ENCODE data around the gene FMN1.

FMN1 gene

DNA sequence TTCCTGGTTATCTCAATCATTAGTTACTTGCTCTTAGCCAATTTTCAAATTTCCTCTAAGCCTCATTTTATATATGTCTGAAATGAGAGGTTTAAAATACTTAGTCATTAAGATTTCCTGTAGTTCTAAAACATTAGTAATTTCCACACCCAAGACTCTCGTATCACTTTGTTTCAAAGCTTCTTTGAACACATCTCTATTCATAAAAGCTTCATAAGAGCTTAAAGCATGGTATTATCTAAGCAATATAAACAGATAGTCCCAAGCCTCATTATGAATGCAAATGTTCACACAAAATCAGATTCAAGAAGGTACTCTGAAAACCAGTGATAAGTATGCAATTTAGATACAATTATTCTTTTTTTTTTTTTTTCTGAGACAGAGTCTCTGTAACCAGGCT is 217.0 kb downstream of the FMN1 start:
- in situ Hi-C loops (cut with HindIII; ENCODE audit: low pct_ligation_motif_present, low sequenced_read_pairs) = no loop called here
- TF ChIP-seq, protein P1, sequence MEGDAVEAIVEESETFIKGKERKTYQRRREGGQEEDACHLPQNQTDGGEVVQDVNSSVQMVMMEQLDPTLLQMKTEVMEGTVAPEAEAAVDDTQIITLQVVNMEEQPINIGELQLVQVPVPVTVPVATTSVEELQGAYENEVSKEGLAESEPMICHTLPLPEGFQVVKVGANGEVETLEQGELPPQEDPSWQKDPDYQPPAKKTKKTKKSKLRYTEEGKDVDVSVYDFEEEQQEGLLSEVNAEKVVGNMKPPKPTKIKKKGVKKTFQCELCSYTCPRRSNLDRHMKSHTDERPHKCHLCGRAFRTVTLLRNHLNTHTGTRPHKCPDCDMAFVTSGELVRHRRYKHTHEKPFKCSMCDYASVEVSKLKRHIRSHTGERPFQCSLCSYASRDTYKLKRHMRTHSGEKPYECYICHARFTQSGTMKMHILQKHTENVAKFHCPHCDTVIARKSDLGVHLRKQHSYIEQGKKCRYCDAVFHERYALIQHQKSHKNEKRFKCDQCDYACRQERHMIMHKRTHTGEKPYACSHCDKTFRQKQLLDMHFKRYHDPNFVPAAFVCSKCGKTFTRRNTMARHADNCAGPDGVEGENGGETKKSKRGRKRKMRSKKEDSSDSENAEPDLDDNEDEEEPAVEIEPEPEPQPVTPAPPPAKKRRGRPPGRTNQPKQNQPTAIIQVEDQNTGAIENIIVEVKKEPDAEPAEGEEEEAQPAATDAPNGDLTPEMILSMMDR (IDR thresholded peaks at IDR 0.05; ENCODE audit: low read depth, low read length, missing control alignments) = no peak

DNA sequence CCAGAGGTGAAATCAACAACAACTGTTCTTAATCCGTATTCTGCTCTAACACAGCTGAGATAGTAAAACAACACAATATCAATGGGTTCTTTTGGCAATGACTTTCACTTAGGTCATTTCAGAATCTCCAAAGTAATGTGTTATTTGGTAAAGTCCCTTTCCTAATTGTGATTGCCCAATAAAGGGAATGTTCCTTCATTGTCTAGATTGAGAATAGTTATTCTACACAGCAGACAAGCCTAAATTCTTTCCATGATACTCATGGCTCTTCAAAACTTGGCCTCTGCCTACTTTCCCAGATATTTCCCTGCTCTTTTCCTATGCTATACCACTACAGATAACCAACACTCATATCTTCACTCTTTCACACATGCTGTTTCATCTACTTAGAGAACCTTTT is 219.8 kb downstream of the FMN1 start:
- TF ChIP-seq, protein P1 (IDR thresholded peaks at IDR 0.05; ENCODE audit: low read depth, low read length, missing control alignments) = no peak
- no peaks in the 10 kb centered on the region for H3K36me3 ChIP-seq (replicated peaks)
- no peak for DNase-seq
- H3K4me3 ChIP-seq (ENCODE audit: low read depth, low read length) = no peak overlapping the region
- in situ Hi-C loops (cut with HindIII; ENCODE audit: low pct_ligation_motif_present, low sequenced_read_pairs) = no loop called here
- no peak overlapping the region for H3K27ac ChIP-seq
- no peaks in the 10 kb centered on the region for H3K27me3 ChIP-seq (replicated peaks)

More for the DNA sequence above, 217.0 kb downstream of the FMN1 start:
- Histone ChIP-seq H3K27ac (no peak overlapping the region), H3K4me3 (ENCODE audit: low read depth, low read length) (no peak overlapping the region), H3K27me3 (replicated peaks) (no peaks in the 10 kb centered on the region), H3K36me3 (replicated peaks) (no peaks in the 10 kb centered on the region)
- no peak for DNase-seq

DNA sequence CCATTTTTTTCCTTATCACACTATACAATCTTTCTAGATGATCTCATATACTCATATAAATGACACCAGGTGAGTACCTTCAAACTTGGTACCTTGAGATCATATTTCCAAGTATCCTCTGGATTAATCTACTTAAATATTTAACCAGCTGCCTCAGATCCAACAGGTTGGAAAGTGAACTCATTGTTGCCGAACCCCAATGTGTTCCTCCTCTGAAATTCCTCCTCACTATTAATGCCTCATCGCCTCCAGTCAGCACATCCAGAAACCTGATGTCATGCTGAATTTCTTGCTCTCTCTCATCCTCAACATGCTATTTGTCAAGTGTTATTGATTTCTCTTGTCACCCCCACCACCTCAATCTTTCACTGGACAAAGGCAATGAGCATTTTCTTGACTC is 221.8 kb downstream of the FMN1 start:
- TF ChIP-seq, protein P1 (IDR thresholded peaks at IDR 0.05; ENCODE audit: low read depth, low read length, missing control alignments) = no peak
- no peak overlapping the region for H3K4me3 ChIP-seq (ENCODE audit: low read depth, low read length)
- H3K27me3 ChIP-seq (replicated peaks) = no peaks in the 10 kb centered on the region
- no peak overlapping the region for H3K27ac ChIP-seq
- no peaks in the 10 kb centered on the region for H3K36me3 ChIP-seq (replicated peaks)
- in situ Hi-C loops (cut with HindIII; ENCODE audit: low pct_ligation_motif_present, low sequenced_read_pairs) = no loop called here
- no peak for DNase-seq

DNA sequence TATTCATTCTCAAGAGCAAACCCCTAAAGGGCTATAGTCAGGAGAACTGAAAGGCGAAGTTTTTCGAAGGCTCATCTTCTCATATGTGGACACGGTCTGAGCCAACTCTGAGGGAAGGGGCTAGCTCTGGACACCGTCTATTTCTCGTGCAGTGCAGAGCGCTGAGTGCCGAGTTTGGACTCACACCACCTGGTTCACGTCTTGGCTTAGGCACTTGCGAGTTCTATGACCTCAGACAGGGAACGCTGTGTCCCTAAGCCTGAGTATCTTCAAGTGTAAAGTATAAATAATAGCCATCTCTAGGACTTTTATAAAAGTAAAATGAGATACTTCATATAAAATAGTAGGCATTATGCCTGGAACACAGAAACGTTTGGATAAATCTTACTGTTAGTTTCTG is 223.7 kb downstream of the FMN1 start:
- TF ChIP-seq, protein P1 (IDR thresholded peaks at IDR 0.05; ENCODE audit: low read depth, low read length, missing control alignments) = no peak
- in situ Hi-C loops (cut with HindIII; ENCODE audit: low pct_ligation_motif_present, low sequenced_read_pairs) = no loop called here
- no peak for DNase-seq
- Histone ChIP-seq H3K36me3 (replicated peaks) (no peaks in the 10 kb centered on the region), H3K4me3 (ENCODE audit: low read depth, low read length) (no peak overlapping the region), H3K27me3 (replicated peaks) (no peaks in the 10 kb centered on the region), H3K27ac (no peak overlapping the region)

DNA sequence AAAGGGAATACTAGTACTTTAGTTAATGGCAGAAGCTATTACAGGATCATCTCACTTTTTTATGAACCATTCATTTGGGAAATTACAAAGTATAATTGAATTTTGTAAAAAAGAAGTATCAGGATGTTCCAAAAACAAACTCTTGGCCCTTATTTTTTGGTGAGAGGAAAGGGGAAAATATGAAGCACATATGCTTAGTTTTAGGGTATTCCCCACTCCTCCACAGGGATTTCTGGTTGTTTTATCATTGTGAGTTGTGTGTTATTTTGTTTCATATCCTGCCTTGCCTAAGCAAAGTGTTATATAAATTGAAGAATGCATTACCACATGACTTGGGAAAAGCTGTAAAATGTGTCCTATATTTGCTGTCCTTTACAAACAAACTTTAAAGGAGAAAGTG is 227.0 kb downstream of the FMN1 start:
- no peak overlapping the region for H3K27ac ChIP-seq
- no peak overlapping the region for H3K4me3 ChIP-seq (ENCODE audit: low read depth, low read length)
- DNase-seq = no peak
- in situ Hi-C loops (cut with HindIII; ENCODE audit: low pct_ligation_motif_present, low sequenced_read_pairs) = no loop called here
- no peaks in the 10 kb centered on the region for H3K27me3 ChIP-seq (replicated peaks)
- TF ChIP-seq, protein P1 (IDR thresholded peaks at IDR 0.05; ENCODE audit: low read depth, low read length, missing control alignments) = no peak
- H3K36me3 ChIP-seq (replicated peaks) = no peaks in the 10 kb centered on the region

DNA sequence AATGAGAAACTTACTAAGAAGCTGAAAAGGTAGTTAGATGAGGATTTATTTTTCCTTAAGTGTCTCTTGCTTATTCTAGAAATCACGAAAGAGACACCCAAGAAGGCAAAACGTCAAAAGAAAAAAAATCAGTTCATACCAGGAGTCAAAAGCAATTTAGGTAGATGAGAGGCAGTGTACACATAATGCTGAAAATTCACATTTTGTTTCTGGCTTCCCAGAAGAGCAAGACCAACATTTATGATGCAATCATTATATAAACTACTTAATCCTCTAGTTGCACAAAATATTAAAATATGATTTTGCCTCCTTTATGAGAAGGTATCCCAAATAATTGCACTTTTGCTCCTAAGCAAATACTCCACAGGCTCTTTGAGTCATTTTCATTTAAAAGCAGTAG is 228.0 kb downstream of the FMN1 start:
- in situ Hi-C loops (cut with HindIII; ENCODE audit: low pct_ligation_motif_present, low sequenced_read_pairs) = no loop called here
- DNase-seq = no peak
- Histone ChIP-seq H3K36me3 (replicated peaks) (no peaks in the 10 kb centered on the region), H3K27me3 (replicated peaks) (no peaks in the 10 kb centered on the region), H3K4me3 (ENCODE audit: low read depth, low read length) (no peak overlapping the region), H3K27ac (no peak overlapping the region)
- TF ChIP-seq, protein P1 (IDR thresholded peaks at IDR 0.05; ENCODE audit: low read depth, low read length, missing control alignments) = no peak

All from brain microvascular endothelial cell (primary cell).